ENCODE data around the gene KLC4.

The KLC4 gene

DNA sequence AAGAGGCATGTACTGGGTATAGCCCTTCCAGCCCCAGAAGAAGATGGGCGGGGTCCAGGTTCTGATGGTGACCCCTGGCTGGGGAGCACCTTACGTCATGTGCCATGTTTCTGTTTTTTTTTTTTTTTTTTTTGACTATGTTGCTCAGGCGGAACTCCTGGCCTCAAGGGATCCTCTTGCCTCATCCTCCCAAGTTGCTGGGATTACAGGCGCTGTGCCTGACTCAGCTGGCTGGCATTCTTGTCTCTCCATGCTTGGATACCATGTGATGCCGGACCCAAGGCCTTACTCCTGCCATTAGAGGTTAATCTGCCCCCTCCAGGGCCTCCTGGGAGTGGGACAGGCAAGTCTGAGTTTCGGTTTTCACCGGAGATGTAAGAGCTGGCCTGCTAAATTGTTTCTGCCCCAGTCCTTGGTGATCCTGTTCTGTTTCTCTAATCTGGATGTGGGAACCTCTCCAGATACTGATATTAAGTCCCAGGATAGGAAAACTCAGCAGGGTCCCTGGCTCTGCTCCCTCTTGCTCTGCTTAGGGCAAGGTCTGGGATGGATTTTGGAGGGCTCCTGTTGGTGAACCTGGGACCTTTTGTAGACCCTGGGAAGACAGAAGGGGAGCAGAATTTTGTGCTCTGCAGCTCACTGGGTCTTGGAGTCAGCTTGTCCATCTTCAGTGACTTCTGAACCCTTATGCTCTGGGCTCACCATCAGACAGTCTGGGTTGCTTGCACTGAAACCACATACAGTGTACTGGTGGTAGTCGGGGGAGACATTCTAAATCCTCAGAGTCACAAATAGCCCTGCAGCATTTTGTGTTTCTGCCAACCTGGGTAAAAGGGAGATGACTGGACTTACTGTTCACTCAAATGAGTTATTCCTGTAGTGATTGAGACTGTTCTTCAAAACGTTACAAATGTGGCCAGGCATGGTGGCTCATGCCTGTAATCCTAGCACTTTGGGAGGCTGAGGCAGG lies 61.8 kb downstream of the KLC4 start:
- DNase-seq (ENCODE audit: low read depth in 2 of 2, low spot score in 1 of 2), result no peak

DNA sequence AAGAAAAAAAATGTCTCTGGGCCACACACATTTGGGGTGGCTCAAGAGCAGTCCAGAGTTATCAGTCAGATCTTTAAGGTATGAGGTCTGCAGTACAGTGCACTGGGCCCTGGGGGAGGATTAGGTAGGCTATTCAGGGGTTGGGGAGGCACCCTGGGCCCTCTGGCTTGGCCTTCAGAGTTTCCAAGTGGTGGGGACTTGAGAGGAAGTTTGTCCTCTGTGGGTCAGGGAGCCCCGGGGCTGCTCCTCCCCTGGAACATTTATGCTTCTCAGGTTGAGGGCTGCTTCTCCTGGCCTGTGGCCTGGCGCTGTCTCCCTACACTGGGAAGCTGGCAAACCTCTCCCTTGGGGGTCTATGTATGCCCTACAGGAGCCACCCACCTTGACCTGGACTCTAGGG lies 62.7 kb downstream of the KLC4 start:
- DNase-seq (ENCODE audit: low read depth in 2 of 2, low spot score in 1 of 2), result no peak

DNA sequence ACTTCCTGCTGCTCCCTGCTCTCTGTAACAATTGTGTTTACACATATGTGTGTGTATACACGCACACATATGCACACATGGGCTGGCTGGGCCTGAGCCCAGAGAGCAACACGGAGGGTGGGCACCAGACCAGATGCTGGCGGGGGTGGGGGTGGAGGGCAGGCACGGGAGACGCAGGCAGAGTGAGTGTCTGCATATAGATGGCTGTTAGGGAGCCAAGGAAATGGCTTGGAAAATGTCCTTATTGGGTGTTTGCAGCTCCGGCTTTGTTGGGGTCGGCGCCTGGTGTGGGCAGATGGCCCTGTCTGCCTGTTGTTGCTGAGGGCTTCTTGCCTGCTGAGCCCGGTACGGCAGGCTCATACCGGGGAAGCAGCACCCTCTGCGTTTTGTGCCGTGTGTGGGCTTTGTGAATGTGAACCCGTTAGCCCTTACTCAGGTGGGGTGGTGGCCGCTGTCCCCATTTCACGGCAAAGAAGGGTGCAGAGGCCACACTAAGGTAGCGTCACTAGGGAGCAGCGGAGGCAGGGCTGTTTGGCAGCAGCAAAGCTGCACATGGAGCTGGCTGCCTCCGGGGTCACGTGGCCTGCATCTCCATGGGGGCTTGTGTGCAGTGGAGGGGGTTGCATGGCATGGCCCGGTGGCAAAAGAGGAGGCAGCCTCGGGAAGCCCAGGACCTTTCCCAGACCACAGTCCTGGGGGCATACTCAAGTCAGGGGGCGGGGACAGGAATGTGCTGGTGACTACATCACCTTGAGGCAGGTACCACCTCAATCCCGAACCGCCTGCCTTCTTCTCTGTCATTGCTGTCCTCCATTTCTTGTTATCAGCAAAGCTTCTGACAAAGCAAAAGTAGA lies 64.3 kb downstream of the KLC4 start:
- DNase-seq (ENCODE audit: low read depth in 2 of 2, low spot score in 1 of 2), result no peak

DNA sequence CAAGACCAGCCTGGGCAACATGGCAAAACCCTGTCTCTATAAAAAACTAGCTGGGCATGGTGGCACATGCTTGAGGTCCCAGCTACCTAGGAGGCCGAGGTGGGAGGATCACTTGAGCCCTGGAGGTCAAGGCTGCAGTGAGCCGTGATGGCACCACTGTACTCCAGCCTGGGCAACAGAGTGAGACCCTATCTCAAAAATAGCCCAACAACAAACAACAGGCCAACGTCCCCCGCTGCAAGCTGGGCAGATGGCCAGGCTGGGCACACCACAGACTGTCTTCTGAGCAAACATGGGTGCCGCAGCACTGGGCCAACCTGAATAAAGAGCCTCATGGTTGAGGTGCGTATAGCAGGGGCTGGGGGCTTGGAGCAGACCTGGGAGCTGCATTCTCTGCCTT lies 65.0 kb downstream of the KLC4 start:
- no peak for DNase-seq (ENCODE audit: low read depth in 2 of 2, low spot score in 1 of 2)

Measured in stimulated activated CD8-positive, alpha-beta memory T cell treated with anti-CD3 and anti-CD28 coated beads, Interleukin-4, amount 100 ng/mL, for 1 hour (primary cell).